ENCODE data around the gene OR2B2.

OR2B2 gene

DNA sequence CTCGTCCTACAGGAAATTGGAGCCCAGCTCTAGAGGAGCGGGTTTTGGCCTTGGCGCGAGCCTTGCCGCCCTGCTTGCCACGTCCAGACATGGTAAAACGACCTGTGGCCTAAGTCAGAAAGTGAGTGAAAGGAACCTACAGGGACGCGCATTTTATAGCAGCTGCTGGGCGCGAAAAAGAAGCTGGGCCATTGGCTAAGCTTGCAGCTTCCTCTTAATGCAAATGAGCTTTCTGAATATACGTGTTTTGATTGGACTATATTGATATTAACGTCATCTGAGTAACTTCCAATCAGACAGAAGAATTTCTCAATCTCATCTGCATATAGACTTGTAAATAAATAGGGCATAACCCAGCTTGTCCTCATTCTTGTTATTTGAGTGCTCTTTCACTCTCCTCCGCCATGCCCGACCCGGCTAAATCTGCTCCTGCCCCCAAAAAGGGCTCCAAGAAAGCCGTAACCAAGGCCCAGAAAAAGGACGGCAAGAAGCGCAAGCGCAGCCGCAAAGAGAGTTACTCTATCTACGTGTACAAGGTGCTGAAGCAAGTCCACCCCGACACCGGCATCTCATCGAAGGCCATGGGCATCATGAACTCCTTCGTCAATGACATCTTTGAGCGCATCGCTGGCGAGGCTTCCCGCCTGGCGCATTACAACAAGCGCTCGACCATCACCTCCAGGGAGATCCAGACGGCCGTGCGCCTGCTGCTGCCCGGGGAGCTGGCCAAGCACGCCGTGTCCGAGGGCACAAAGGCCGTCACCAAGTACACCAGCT is 18.9 kb downstream of the OR2B2 start:
- DNase-seq (ENCODE audit: low spot score), result peak; percentile 92

GRCh38 chr6:27892649-27893058 is 19.5 kb downstream of the OR2B2 start:
- no peak for DNase-seq (ENCODE audit: low spot score)

- no peak for DNase-seq (ENCODE audit: low spot score)
These were observed 20.8 kb downstream of the OR2B2 start for GRCh38 chr6:27891320-27891875.

DNA sequence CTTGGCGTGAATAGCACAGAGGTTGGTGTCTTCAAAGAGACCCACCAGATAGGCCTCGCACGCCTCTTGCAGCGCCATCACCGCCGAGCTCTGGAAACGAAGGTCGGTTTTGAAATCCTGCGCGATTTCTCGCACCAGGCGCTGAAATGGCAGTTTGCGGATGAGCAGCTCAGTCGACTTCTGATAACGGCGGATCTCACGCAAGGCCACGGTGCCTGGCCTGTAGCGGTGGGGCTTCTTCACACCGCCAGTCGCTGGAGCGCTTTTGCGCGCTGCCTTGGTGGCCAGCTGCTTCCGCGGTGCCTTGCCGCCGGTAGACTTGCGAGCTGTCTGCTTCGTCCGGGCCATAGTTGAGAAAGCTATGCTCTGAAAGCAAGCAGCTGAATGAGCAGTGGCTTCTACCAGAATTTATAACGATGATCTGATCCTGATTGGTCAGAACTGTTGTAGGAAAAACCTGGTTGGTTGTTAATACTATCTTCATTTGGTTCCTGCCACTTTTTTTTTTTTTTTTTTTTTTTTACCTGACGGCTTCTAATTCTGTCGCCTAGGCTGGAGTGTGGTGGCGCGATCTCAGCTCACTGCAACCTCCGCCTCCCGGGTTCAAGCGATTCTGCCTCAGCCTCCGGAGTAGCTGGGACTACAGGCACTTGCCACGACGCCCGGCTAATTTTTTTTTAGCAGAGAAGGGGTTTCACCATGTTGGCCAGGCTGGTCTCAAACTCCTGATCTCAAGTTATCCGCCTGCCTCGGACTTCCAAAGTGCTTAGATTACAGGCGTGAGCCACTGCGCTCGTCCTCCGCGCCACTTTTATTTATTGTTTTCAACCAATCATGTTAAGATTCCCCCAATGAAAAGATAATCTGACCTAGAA is 21.5 kb downstream of the OR2B2 start:
- peak; percentile 84 for DNase-seq (ENCODE audit: low spot score)

DNA sequence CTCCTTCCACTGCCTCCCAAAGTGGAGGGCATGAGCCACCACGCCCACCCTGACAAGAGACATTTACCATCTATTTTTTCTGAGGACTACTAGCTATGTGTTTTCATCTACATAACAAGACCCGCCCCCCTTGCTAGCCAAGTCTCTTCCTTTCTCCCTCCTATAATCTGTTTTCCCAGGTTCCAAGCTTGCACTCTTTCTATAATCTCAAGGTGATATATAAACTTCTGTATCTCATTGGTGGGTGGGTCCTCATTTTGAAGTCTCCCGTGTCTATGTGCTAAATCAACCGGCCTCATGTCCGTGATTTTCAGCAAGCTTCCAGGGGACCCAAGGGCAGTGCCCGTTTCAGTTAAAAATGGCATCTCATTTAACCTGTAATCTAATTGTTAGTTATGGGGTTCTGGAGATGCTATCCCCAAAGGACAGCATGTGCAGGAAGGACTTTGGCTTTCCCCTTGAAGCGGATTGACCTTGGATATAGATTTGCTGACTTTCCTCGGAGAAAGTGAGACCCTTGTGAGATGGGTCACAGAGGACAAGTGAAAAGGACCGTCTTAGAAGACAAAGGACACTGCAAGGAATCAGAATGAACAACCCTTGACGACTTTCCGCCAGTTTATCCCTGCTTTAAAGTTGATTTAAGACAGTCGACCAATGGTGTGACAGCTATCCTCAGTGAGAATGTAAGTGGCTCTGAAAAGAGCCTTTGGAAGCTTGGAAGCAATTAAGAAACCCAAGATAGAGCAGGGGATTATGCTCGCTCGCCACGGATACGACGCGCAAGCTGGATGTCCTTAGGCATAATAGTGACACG is 22.4 kb downstream of the OR2B2 start:
- DNase-seq (ENCODE audit: low spot score), result no peak

GRCh38 chr6:27889275-27889627 is 22.9 kb downstream of the OR2B2 start:
- DNase-seq (ENCODE audit: low spot score), result no peak

GRCh38 chr6:27888566-27888965 is 23.6 kb downstream of the OR2B2 start:
- DNase-seq (ENCODE audit: low spot score), result no peak

DNA sequence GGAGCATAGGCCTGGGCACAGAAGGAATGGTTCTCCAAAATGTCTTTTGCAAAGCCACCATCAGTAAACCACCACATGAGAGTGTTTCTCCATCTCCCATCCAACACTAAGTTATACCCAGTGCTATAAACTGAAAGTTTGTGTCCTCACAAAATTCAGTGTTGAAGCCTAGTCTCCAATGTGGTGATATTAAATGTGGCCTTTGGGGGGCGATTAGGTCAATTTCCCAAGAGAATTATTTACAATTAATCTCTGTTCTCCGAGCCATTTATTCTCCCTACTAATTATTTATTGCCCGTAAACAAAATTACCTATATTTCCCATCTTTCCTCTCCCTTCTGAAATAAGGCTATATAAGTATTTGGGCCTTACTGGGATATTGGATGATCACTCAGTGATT is 26.1 kb downstream of the OR2B2 start:
- no peak for DNase-seq (ENCODE audit: low spot score)

DNA sequence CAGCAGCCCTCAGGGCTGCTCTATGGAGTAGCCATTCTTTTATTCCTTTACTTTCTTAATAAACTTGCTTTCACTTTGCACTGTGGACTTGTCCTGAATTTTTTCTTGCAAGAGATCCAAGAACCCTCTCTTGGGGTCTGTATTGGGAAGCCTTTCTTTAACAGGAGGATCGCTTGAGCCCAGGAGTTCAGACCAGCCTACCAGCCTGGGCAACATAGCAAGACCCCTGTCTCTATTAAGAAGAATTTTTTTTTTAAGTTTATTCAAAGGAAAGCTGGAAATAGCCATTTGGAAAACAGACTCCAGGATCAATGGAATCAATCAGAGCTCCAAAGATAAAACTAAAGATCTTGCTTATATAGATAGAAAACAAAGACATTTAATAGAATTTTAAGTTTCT is 29.1 kb downstream of the OR2B2 start:
- DNase-seq (ENCODE audit: low spot score), result no peak

- DNase-seq (ENCODE audit: low spot score), result no peak
These were observed 29.6 kb downstream of the OR2B2 start for GRCh38 chr6:27882624-27883023.

GRCh38 chr6:27879837-27880236 is 32.4 kb downstream of the OR2B2 start:
- DNase-seq (ENCODE audit: low spot score), result no peak

GRCh38 chr6:27874016-27874415 is 38.2 kb downstream of the OR2B2 start:
- no peak for DNase-seq (ENCODE audit: low spot score)

DNA sequence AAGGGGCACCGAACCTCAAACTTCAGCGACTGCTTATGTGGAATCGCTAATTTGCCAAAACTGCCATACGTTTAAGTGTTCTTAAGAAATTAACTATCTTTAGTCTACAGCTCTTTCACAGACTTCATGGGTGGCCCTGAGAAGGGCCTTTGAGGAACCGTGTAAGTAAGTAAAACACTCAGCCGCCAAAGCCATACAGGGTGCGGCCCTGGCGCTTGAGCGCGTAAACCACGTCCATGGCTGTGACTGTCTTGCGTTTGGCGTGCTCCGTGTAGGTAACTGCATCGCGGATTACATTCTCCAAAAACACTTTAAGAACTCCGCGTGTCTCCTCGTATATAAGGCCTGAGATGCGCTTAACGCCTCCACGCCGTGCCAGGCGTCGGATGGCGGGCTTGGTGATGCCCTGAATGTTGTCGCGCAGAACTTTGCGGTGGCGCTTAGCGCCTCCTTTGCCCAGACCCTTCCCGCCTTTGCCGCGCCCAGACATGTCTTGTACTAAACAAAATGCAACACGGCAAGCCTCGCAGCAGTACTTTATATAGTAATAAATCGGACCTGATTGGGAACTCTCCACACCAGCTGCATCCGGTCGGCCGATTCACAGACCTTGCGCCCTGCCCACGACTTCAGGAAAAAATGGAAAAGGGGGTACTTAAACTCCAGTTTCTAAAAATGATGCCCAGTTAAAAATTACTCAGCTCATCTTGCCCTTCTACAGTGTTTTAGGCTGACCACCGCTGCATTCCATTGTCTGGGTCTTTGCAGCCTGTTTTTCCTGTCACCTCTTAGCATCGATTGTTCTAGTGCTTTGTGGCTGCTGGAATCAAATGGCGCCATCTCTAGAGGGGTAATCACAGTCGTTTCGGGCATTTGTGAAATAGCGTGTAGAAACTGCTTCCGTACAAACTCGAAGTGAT is 38.9 kb downstream of the OR2B2 start:
- DNase-seq (ENCODE audit: low spot score), result peak; percentile 48

GRCh38 chr6:27872642-27873020 is 39.6 kb downstream of the OR2B2 start:
- DNase-seq (ENCODE audit: low spot score), result no peak

DNA sequence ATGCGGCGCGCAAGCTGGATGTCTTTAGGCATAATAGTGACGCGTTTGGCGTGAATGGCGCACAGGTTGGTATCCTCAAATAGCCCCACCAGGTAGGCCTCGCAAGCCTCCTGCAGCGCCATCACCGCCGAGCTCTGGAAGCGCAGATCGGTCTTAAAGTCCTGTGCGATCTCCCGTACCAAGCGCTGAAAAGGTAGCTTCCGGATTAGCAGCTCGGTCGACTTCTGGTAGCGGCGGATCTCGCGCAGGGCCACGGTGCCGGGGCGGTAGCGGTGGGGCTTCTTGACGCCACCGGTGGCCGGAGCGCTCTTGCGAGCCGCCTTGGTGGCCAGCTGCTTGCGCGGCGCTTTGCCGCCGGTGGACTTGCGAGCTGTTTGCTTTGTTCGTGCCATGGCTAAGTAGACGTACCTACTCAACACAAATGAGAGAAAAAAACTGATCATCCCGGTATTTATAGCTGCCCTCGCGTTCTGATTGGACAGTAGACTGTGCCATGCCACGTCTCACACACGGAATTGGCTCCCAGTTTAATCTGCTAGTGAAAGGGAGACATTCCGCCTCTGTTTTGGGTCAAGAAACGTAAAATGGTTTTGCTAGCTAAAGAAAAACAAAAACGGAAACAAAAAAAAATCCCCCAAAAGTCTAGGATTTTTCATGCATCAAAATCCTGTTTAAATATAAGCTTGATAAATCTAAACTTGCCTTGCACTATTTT is 40.1 kb downstream of the OR2B2 start:
- DNase-seq (ENCODE audit: low spot score), result peak; percentile 97

- no peak for DNase-seq (ENCODE audit: low spot score)
These were observed 41.8 kb downstream of the OR2B2 start for GRCh38 chr6:27870291-27870870.

GRCh38 chr6:27868311-27868710 is 43.9 kb downstream of the OR2B2 start:
- DNase-seq (ENCODE audit: low spot score), result no peak

DNA sequence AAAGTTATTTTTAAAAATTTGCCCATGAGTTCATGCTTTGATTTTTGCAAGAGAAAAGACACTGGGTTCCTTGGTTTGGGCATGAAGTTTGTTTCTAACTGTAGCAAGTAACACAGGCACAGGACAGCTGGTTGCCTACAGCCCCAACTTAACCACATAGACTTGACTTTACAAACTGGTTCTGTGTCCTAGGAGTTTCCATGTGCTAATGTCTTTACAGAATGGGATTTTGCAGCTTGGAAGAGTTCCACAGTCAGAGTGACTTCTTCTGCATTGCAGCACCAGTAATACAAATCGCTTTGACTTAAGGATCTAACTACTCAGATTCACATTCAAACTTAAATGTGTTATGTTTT is 44.3 kb downstream of the OR2B2 start:
- no peak for DNase-seq (ENCODE audit: low spot score)

DNA sequence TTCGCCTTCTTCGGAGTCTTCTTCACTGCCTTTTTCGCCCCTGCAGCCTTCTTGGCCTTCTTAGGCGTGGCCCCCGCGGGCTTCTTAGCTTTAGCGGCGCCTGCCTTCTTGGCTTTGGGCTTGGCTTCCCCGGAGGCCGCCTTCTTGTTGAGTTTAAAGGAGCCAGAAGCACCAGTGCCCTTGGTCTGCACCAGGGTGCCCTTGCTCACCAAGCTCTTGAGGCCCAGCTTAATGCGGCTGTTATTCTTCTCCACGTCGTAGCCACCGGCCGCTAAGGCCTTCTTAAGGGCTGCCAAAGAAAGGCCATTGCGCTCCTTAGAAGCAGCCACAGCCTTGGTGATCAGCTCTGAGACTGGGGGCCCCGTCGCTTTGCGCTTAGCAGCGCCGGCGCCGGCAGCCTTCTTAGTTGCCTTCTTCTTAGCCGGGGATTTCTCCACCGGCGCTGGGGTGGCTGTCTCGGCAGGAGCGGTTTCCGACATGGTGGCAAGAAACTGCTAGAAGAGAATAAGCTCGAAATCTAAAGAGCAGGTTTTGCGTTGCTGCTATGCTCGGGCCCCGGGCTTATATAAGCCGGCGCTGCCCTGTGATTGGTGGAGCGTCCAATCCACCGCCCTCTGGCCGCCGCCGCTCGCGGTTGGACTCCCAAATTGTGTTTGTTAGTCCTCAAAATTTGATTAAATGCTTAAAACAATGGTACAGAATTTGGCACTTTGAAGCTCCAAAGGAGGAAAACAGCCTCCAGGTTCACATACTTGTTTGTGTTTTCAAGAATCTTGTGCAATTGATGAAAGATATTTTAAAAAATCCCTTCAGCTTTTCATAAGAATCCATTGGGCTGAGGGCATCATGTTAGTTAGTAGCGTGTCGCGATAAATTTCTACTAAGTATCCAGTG is 44.9 kb downstream of the OR2B2 start:
- DNase-seq (ENCODE audit: low spot score), result peak; percentile 81
